HG02759 (cell line): ENCODE measurements around the gene PER1.
A peak's percentile ranks its signal among the peaks of the same experiment; 100 is the strongest.

Experiments used
- ATAC-seq: cut with Tn5 transposase; IDR thresholded peaks from one replicate; pipeline ENCODE4 v1.9.1; 2021; ENCODE audit warnings: mild to moderate bottlenecking, moderate library complexity; ENCODE audit not compliant: unreplicated experiment

PER1 gene

GRCh38 chr17:8167526-8167925, 15.3 kb upstream of the PER1 start:
- no peak for ATAC-seq

- no peak for ATAC-seq
Measured at GRCh38 chr17:8166731-8167130, 14.5 kb upstream of the PER1 start.

GRCh38 chr17:8164815-8165131, 12.6 kb upstream of the PER1 start:
- no peak for ATAC-seq

GRCh38 chr17:8163978-8164814, 12.0 kb upstream of the PER1 start:
- ATAC-seq, result no peak

GRCh38 chr17:8162997-8163977, 11.1 kb upstream of the PER1 start:
- ATAC-seq, result peak; percentile 15

- ATAC-seq, result peak; percentile 66
Measured at GRCh38 chr17:8162233-8162996, 10.2 kb upstream of the PER1 start, which contains the start of gene VAMP2. Gene VAMP2, minus strand, starts transcription at chr17:8162948. Its CDS starts 69 bp downstream, at chr17:8162879.

- no peak for ATAC-seq
Measured at GRCh38 chr17:8161289-8162232, 9.4 kb upstream of the PER1 start.

GRCh38 chr17:8160741-8161221, 8.6 kb upstream of the PER1 start:
- ATAC-seq, result no peak

GRCh38 chr17:8160224-8160577, 8.0 kb upstream of the PER1 start:
- no peak for ATAC-seq

GRCh38 chr17:8159459-8160223, 7.4 kb upstream of the PER1 start:
- ATAC-seq, result no peak

- no peak for ATAC-seq
Measured at GRCh38 chr17:8159032-8159400, 6.8 kb upstream of the PER1 start.

GRCh38 chr17:8158267-8159031, 6.2 kb upstream of the PER1 start:
- no peak for ATAC-seq

GRCh38 chr17:8156246-8156992, 4.2 kb upstream of the PER1 start:
- ATAC-seq, result peak; percentile 82

- ATAC-seq, result no peak
Measured at GRCh38 chr17:8155996-8156245, 3.7 kb upstream of the PER1 start.

GRCh38 chr17:8155231-8155995, 3.2 kb upstream of the PER1 start:
- ATAC-seq, result no peak

- no peak for ATAC-seq
Measured at GRCh38 chr17:8154608-8155155, 2.5 kb upstream of the PER1 start.
